GM18519 (cell line): ENCODE data around the gene TNNI2.

Source experiments
- ATAC-seq: cut with Tn5 transposase; IDR thresholded peaks from one replicate; pipeline ENCODE4 v1.9.1; 2021; ENCODE audit warnings: mild to moderate bottlenecking, moderate library complexity; ENCODE audit not compliant: unreplicated experiment, low FRiP score

TNNI2 gene

DNA sequence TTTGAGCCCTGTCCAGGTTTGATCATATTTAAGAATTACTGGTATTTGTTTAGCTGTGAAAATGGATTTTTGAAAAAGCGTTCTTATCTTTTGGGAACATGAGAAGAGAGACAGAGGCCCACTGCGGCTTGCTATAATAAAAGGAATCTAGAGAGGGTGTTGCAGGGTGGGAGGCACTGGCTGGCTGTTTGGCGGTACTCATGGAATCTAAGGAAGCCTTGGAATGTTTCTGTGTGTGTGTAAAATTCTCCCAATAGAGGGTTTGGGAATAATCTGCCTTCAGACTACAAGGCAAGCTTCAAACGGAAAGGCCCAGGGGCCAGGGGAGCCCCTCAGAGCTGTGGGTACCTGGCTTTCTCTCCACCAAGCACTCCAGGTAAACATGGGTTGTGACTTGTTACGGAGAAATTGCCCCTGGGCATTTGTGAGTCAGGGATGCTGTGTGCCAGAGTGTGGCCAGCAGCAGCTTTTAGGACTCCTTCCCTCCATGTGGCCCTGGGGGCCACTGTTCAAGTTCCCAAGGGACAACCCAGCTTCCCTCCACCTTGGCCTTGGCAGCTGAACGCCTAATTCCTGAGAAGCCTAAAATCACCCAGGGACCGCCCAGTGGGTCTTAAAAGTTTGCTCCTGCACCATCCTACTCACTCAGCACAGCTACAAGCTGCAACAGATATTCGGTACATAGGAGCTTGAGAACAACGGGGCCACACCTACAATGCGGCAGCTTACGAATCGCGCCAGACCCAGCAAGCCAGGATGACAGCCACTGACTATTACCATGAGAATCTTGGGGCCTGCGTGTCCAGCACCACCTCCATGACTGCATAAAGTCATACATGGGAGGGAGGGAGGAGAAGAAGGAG is 18.1 kb upstream of the TNNI2 start:
- ATAC-seq: no peak

DNA sequence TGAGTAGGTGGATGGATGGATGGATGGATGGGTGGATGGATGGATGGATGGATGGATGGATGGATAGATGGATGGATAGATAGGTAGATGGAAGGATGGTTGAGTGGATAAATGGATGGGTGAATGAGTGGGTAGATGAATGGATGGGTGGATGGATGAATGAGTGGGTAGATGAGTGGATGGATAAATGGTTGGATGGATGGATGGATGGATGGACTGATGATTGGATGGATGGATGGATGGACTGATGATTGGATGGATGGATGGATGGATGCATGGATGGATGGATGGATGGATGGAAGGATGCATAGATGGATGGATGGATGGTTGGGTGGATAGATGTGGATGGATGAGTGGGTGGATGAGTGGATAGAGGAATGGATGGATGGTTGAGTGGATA is 17.2 kb upstream of the TNNI2 start:
- ATAC-seq: no peak

DNA sequence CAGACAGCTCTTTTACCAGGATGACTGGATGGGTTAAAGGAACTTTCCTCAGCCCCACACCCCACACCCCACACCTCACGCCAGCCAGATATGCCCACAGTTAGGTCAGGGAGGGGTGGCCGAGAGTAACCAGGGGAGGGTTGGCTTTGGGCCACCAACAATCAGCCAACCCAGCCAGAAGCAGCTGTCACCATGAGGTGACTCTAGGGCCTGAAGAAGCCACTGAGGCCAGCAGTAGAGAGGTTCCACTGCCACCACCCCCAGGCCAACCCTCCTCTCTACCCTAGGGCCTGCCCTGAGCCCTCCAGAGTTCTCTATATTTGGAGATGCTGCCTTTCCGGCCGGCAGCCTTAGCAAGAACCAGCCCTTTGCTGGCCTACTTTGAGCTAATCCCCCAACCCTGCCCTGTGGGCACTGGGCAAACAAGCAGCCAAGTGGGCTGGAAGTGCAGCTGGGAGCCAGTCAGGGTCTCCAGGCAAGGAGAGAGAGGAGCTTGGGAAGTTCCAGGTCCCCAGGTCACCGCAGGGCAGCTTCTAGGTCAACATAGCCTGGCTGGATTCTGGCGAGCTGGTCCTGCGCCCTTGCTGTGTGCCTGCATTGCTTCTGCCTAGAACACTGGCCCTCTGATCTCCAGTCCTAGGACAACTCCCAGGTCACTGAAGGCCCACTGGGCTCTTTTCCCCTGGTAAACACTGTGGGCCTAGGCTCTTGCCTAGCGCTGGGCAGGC is 16.0 kb upstream of the TNNI2 start:
- ATAC-seq: no peak

DNA sequence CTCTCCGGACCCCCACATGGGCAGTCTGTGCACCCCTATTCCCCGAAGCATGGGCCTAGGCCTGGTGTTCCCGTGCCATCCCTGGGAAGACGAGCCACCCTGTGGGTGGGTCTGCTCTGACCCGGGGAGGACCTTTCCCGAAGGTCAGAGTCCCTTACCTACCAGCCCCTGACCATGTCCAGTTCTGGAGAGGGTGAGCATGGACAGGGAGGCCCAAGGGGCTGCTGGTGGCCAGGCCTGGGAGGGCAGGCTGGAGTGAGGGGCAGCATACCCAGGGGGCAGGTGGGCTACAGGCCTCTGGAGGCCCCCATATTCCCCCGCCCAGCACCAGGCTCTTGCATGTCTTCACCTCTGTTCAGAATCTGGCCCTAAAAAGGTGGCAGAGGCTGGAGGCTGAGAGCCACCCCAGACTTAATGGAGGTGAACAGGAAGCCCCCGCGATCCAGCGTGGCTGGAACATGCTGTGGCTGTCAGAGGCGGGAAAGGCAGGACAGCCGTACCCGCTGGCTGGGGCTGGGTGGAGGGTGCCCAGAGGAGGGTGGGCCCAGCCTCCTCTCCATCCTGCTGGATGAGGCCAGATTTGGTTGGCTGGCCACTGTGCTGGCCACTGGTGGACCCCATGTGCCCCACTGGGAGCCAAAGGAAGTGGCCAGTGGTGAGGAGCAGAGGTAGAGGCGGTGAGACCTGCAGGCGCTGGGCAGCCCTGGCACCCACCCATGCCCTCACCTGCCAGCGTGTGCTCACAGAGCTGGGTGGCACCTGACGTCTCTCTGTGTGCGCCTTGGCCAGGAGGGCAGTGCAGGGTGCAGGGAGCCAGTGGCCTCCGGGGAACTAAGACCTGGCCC is 15.2 kb upstream of the TNNI2 start:
- no peak for ATAC-seq

DNA sequence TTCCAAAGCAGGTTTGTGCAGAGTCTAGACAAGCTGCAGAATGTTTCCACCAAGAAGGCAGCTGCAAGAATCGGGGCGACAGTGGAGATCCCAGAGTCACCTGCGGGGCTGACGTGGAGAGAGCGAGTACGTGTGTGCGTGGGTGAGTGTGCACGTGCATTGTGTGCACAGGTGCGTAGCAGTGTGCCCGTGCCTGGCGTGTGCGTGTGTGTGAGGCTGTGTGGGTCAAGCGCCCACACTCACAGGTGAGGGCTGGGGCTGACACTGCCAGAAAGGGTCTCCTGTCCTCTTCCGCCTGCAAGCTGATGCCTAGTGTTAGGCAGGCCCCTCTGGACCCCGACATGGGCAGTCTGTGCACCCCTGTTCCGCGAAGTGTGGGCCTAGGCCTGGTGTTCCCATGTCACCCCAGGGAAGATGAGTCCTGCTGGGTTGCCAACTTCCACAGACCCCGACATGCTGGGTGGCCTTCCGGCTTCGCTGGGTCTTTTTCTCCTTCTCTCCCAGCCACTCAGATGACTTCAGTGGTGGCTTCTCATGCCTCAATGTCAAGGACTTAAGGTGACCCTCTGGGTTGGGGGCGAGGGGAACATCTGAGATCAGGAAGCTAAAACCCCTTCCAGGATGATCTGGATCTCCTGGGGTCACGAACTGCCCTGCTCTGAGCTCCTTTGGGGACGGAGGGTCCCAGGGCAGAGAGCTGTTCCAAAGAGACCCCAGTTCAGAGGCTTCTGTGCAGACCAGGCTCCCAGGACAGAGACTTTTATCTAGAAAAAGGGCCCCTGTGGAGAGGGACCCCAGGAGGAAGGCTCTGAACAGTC is 14.4 kb upstream of the TNNI2 start:
- no peak for ATAC-seq

DNA sequence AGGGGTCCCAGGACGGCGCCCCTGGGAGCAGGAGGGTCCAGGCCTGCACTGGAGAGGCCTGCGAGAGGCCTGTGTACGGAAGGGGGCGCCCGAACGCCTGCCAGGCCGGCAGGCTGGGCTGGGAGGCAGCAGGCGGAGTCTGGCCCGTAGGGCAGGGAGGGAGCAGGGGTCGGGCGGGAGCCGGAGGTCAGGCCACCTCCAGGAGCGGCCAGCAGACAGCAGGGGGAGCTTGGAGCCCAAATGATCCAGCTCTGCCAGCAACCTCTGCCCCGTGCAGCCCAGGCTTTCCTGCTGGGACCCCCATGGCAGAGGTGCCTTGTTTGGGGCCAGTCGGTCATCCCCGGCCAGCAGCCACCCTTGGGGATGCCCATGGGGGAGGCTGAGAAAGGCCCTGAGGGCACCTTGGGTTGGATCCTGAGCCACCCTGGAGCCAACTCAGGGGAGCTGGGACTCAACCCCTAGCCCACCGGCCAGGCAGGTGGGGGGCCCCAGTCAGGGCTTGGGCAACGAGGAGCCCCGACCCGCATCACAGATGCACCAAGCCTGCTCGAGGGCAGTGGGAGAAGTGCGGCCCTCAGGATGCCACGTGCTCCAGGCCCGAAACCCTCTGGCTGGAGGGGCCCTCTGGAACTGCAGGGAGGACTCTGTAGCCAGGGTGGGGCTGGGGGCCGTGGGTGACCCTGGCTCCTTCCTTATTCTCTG is 13.6 kb upstream of the TNNI2 start:
- ATAC-seq: no peak

DNA sequence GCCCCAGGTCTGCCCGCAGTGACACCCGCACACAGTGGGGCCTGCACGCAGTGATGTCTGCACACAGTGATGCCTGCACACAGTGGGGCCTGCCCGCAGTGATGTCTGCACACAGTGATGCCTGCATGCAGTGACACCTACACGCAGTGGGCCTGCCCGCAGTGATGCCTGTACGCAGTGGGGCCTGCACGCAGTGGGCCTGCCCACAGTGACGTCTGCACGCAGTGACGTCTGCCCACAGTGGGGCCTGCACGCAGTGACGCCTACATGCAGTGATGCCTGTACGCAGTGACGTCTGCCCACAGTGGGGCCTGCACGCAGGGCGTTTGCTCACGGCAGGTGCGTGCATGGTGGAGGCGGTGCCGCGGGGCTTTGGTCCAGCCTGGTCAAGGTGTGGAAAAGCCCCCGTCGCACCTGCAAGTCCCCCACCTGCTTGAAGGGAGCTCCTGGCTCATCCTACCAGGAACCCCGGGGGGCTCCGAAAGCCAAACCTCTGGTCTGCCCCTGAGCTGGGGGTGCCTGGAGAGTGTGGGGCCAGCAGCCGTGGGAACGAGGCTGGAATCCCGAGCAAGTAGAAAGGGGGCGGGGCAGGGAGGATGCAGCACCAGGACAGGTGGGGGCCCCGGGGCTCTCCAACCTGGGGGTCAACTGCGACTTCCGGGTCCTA is 12.9 kb upstream of the TNNI2 start:
- ATAC-seq: no peak

DNA sequence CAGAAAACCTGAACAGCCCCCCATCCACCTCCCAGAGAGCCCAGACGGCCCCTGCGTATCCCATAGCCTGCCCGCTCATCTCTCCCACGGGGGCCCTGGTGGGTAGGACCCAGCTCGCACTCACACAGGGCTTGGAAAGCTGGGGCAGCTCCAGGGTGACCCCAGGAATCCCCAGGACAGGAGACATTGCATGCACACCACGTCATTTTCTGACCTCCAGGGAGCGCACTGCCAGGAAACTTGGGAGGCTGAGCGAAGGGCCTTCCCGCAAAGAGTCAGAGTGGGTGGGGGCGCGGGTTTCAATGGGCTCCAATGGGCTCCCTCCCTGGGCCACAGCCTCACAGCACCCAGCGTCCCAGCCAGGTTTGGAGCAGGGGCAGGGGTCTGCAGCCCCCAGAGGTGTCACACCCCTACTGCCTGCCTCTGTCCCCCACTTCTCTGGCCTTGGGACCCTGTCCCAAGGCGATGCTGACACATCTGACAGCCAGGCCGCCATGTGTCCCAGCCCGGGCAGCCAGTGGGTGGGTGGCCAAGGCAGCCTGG is 12.2 kb upstream of the TNNI2 start:
- no peak for ATAC-seq

DNA sequence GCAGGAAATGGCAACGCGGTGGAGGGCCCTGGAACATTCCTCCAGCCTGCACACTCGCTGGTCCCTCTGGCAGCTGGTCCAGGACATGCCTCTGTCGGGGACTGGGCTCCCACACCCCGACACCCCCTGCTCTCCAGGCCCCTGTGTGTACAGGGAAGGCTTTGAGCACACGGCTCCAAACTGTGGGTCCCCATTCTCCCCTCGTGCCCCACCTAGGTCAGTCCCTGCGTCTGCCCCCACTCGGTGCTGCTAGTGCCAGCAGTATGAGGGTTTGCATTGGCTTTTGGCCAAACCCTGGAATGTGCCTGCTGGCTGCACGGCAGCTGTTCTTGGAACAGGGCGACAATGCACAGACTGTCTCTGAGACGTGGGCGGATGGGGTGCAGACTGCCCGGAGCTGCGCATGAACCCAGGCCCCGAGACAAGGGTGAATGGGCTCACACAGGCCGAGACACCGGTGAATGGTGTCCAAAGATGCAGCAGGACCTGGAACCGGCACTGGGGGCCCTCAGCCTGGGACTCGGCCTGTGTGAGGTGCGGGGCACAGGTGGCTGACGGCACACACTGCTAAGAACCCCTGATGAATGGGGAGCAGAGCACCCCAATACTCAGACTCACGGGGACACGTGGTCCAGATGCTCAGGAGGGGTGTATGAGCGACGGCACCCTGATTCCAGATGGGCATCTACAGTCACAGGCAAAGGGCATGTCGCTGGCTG is 11.5 kb upstream of the TNNI2 start:
- ATAC-seq: no peak

DNA sequence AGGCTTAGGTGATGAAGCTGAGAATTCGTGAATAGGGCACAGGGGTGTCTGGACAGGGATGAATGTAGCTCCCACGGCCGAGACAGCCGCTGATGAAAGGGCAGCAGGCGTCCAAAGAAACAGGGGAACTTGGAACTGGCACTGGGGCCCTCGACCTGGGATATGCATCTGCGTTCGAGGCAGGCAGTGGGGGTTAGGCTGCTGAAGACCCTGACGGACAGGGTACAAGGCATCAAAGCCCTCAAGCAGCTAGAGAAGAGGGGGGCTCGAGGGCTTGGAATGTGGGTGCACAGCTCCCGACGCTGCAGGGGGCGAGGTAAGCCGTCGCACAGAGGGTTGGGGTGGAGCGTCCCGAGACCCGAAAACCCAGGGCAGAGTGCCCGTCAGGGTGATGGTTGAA is 10.8 kb upstream of the TNNI2 start:
- ATAC-seq: no peak

DNA sequence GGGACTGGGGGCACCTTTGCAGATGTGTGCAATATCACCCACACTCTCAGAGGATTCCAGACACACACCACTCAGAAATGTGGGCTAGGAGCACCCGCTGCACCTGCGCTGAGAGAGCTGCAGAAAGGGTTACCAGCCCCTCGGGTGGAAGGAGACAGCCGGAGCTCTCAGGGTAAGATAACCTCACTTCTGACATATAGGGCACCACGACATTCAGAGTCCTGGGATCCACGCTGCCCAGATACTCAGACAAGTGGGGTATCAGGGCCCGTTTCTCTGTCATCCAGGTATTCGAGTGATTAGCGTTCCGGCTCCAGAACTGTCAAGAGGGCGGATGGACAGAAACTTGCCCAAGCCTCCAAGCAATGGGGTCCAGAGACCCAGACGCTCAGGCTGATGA is 10.2 kb upstream of the TNNI2 start:
- ATAC-seq: no peak

DNA sequence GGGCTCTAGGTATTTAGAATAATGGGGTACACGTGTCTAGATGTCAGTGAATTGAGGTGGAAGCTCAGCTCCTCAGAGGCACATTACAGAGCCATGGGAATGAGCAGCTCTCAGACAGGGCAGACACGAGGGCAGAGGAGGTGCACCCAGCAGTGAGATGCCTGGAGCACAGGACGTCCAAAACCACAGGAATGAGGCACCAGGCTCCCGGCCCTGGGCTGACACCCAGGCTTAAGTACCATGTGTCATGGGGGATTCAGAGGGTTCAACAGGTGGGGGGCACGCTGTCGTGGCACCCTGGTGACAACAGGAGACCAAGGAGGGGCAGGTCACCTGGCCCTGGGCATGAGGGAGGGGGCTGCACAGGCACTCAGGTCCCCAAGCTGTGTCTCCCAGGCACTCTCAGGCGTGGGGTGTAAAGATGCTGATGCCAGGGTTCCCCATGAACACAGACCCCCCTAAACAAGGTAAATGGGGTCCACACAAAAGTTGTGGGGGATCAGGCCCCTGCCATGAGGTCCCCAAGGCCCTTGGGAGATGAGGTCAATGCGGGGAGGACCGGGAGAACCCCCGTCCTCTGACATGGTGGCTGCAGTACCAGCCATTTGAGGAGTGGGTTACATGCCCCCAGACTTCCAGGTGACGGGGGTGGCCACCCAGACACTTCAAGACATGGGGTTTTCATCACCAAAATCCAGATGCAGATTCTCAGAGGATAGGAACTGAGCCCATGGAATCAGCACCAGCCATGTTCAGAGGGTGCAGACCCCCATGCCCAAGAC is 9.6 kb upstream of the TNNI2 start:
- ATAC-seq: no peak

DNA sequence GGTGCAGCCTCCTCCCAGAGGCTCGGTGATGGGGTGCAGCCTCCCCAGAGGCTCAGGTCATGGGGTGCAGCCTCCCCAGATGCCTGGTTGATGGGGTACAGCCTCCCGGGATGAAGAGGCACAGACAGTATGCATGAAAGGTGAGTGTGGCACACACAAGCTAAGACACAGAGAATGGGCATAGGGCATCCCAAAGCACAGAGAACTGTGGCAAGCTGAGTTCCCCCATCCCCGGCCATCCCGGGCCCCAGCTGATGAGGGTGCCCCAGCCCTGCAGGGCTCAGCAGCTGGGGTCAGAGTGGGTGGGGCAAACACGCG is 8.8 kb upstream of the TNNI2 start:
- no peak for ATAC-seq

DNA sequence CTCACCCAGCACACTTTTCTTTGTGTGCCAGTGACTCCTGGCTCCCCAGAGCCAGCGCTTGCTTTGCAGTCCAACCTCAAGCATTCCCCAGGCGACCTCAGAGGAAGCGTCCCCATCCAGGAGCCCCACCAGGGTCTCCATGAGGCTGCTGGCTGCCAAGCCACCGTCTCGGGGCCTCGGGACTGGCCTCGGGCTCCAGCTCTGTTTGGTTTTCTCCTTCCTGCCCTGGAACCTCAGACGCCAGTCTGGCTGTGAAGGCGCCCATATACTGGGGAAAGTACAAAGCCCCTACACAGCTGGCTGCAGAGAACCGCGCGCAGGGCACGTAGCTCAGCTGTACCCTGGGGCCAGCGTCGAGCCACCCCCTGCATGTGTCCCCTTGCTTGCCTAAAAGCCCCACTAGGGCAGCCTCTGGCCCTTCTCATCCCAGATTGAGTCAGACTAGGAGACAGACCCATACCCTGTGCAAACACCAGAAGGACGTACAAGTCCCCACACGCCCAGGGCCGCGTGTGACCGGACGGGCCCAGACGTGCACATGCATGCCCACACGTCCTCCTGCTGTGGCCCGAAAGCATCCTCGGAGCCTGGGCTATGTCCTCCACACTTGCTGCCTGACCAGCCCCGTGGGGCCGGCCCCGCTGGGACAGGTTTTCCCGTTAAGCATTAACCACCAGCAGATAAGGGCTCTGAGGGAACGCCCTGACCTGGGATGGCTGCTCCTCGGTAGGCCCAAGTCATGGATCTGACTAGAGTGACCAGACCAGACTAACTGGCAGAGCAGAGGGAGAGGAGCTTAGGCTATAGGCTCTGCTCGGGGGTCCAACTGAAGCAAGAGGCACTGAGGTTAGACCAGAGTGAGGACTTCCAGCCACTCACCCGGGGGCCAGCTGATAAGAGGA is 8.2 kb upstream of the TNNI2 start:
- ATAC-seq: no peak

DNA sequence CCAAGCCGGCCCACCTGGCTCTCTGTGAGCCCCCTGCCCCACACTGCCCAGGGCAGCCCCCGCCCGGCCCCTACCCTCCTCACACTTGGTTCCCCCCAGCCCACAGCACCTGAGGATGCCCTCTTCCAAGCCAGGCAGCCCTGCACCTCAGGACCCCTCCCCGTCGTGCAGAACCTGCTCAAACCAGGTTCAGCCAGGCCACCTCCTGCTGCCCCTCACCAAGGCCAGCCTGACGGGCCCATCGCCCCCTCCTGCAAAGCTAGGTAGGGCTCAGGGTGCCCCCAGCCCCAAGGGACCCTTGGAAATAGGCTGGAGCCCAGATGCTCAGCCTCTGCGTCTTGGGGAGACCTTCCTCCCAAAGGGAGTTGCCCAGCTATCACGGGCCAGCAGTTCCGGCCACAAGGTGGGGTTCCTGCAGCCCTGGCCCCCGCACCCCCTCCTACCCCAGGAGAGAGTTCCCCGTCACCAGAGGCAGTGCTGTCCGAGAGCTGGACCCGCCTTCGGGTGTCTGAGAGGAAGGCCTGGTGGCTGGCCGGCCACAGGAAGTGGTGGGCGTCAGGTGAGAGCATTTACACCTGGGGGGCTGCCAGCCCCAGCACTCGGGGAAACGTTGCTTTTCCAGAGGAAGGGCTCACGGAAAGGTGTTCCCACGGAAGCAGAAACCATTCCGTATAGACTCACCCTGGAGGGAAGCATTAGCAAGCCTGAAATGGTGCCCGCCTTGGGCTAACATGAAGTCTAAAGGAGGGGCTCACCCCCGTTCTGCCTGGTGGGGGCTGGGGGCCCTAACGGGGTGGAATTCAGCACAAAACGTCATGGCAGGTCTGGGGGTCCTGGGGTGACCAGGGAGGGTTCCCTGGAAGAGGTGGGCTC is 7.2 kb upstream of the TNNI2 start:
- no peak for ATAC-seq
